H1 (cell line): ENCODE data around the gene EPN3. TPM values are rescaled to one million over a fixed set of nuclear protein-coding genes. Genes with fewer than 3 reads are reported as not detected.

Source experiments
- CTCF ChIA-PET: fragments of 300-600 bp; sonication (Branson Sonifier 250); formaldehyde crosslinking; loops from one replicate; lab custom pipeline; 2021; ENCODE audit not compliant: partially characterized antibody; lab: Charles Lee
- POLR2A ChIA-PET: fragments of 300-600 bp; sonication (Branson Sonifier 250); formaldehyde crosslinking; loops from one replicate; lab custom pipeline; 2021; ENCODE audit warnings: inconsistent platforms; ENCODE audit not compliant: partially characterized antibody; lab: Charles Lee
- DNase-seq, 2 experiments: peaks; one replicate each; pipeline versions ENCODE4 v3.0.0 to v3.0.0-alpha.2; 2010 to 2022; ENCODE audit warnings: low spot score in 2 of 2, low read depth in 1 of 2, mixed read lengths in 1 of 2
- FAIRE-seq: peaks from 2 replicates; lab custom pipeline; 2011; peaks lifted over from hg19 to GRCh38; lab: Jason Lieb, UNC
- H2AFZ ChIP-seq: 2 replicates; pipeline ENCODE4 v1.8.1; 2012; ENCODE audit warnings: low read length, inconsistent platforms
- H2AK5ac ChIP-seq: 2 replicates; pipeline ENCODE4 v1.6.1; 2013; ENCODE audit warnings: low read depth, low read length
- H2BK120ac ChIP-seq: replicated peaks from 2 replicates; pipeline ENCODE3; 2013; ENCODE audit warnings: low read depth, low read length, inconsistent platforms
- H2BK12ac ChIP-seq: 2 replicates; pipeline ENCODE4 v1.6.1; 2013; ENCODE audit warnings: low read depth, low read length
- H2BK15ac ChIP-seq: 2 replicates; pipeline ENCODE4 v1.6.1; 2013; ENCODE audit warnings: low read length
- H2BK20ac ChIP-seq: 2 replicates; pipeline ENCODE4 v1.6.1; 2013; ENCODE audit warnings: low read length
- H2BK5ac ChIP-seq: 2 replicates; pipeline ENCODE4 v1.6.1; 2013; ENCODE audit warnings: low read depth, low read length
- H3K14ac ChIP-seq: 2 replicates; pipeline ENCODE4 v1.6.1; 2013; ENCODE audit warnings: inconsistent platforms; ENCODE audit not compliant: insufficient read length
- H3K18ac ChIP-seq: 2 replicates; pipeline ENCODE4 v1.6.1; 2013; ENCODE audit warnings: low read length; ENCODE audit errors: extremely low read depth
- H3K23ac ChIP-seq: 2 replicates; pipeline ENCODE4 v1.6.1; 2013; ENCODE audit warnings: inconsistent platforms; ENCODE audit not compliant: insufficient read length
- H3K23me2 ChIP-seq: 2 replicates; pipeline ENCODE4 v1.6.1; 2013; ENCODE audit warnings: low read depth, low read length
- H3K27ac ChIP-seq: 2 replicates; pipeline ENCODE4 v1.6.1; 2011; ENCODE audit warnings: low read depth, low read length, inconsistent platforms
- H3K27me3 ChIP-seq, 4 experiments: replicated peaks in 1 of 4; 1 replicate in 1 of 4; 2 replicates in 3 of 4; pipeline versions ENCODE4 v1.6.1 to v1.8.1; 2011 to 2013; ENCODE audit warnings: low read length in 3 of 4, mild to moderate bottlenecking in 3 of 4, inconsistent platforms in 2 of 4, mixed read lengths in 2 of 4, moderate library complexity in 1 of 4; ENCODE audit not compliant: control insufficient read depth in 3 of 4, insufficient read depth in 3 of 4; ENCODE audit errors: extremely low read depth in 1 of 4
- H3K36me3 ChIP-seq, 4 experiments: 2 replicates each; pipeline versions ENCODE4 v1.6.1 to v1.8.1; 2011 to 2013; ENCODE audit warnings: mild to moderate bottlenecking in 4 of 4, low read length in 3 of 4, moderate library complexity in 2 of 4, control low read depth in 1 of 4, inconsistent platforms in 1 of 4; ENCODE audit not compliant: insufficient read depth in 4 of 4, control insufficient read depth in 2 of 4
- H3K4ac ChIP-seq: replicated peaks from 2 replicates; pipeline ENCODE3; 2013; ENCODE audit warnings: low read length, low read depth, mixed read lengths, inconsistent platforms; ENCODE audit not compliant: insufficient read length
- H3K4me1 ChIP-seq, 4 experiments: replicated peaks in 1 of 4; 1 replicate in 1 of 4; 2 replicates in 3 of 4; pipeline versions ENCODE4 v1.6.1 to v1.8.1; 2011 to 2013; ENCODE audit warnings: low read length in 3 of 4, inconsistent platforms in 2 of 4, mixed read lengths in 1 of 4; ENCODE audit not compliant: insufficient read depth in 4 of 4, control insufficient read depth in 3 of 4
- H3K4me2 ChIP-seq, 2 experiments: 2 replicates each; pipeline versions ENCODE4 v1.6.1 to v1.8.1; 2011 to 2013; ENCODE audit warnings: low read depth in 2 of 2, low read length in 2 of 2, control low read depth in 1 of 2, inconsistent platforms in 1 of 2, mild to moderate bottlenecking in 1 of 2; ENCODE audit not compliant: insufficient read depth in 1 of 2
- H3K4me3 ChIP-seq, 4 experiments: fragments of 200-600, 300-600 bp in 1 of 4; sonication (generic), shearing (Covaris generic), sonication (Bioruptor Twin) in 1 of 4; 2 replicates each; pipeline versions ENCODE4 v1.5.1 to v1.8.1; 2011 to 2016; ENCODE audit warnings: low read length in 4 of 4, low read depth in 3 of 4, control low read depth in 2 of 4, inconsistent platforms in 2 of 4, mild to moderate bottlenecking in 2 of 4, mixed read lengths in 1 of 4, moderate library complexity in 1 of 4; ENCODE audit not compliant: insufficient read depth in 2 of 4; ENCODE audit errors: extremely low read depth in 1 of 4
- H3K56ac ChIP-seq: replicated peaks from 2 replicates; pipeline ENCODE3; 2013; ENCODE audit warnings: low read depth, mild to moderate bottlenecking, mixed read lengths, low read length, inconsistent platforms; ENCODE audit not compliant: insufficient read length
- H3K79me1 ChIP-seq: 2 replicates; pipeline ENCODE4 v1.6.1; 2013; ENCODE audit warnings: low read depth, low read length, control low read depth
- H3K79me2 ChIP-seq, 2 experiments: 2 replicates each; pipeline versions ENCODE4 v1.6.1 to v1.8.1; 2012 to 2013; ENCODE audit warnings: low read length in 2 of 2, mild to moderate bottlenecking in 2 of 2, inconsistent platforms in 1 of 2; ENCODE audit not compliant: insufficient read depth in 2 of 2, control insufficient read depth in 1 of 2
- H3K9ac ChIP-seq, 4 experiments: replicated peaks in 1 of 4; 1 replicate in 1 of 4; 2 replicates in 3 of 4; pipeline versions ENCODE4 v1.6.1 to v1.8.1; 2011 to 2013; ENCODE audit warnings: low read depth in 3 of 4, low read length in 3 of 4, control low read depth in 2 of 4, mild to moderate bottlenecking in 2 of 4, moderate library complexity in 2 of 4, inconsistent platforms in 1 of 4; ENCODE audit errors: extremely low read depth in 1 of 4
- H3K9me3 ChIP-seq, 2 experiments: 2 replicates each; pipeline versions ENCODE4 v1.6.1 to v1.8.1; 2012 to 2013; ENCODE audit warnings: mild to moderate bottlenecking in 2 of 2, moderate library complexity in 2 of 2, control low read depth in 1 of 2, inconsistent platforms in 1 of 2, low read depth in 1 of 2, low read length in 1 of 2, mixed read lengths in 1 of 2; ENCODE audit not compliant: insufficient read depth in 2 of 2
- H4K20me1 ChIP-seq, 2 experiments: replicated peaks in 1 of 2; 2 replicates each; pipeline versions ENCODE3 to v1.8.1; 2011 to 2013; ENCODE audit warnings: inconsistent platforms in 2 of 2, low read length in 2 of 2, mild to moderate bottlenecking in 1 of 2; ENCODE audit not compliant: insufficient read depth in 2 of 2, control insufficient read depth in 1 of 2
- H4K5ac ChIP-seq: 2 replicates; pipeline ENCODE4 v1.6.1; 2013; ENCODE audit warnings: low read length, low read depth, mixed read lengths, inconsistent platforms; ENCODE audit not compliant: insufficient read length
- H4K8ac ChIP-seq: 2 replicates; pipeline ENCODE4 v1.8.0; 2013; ENCODE audit warnings: mild to moderate bottlenecking, moderate library complexity, low read length, inconsistent platforms; ENCODE audit not compliant: insufficient read depth; ENCODE audit errors: extremely low read depth
- H4K91ac ChIP-seq: replicated peaks from 2 replicates; pipeline ENCODE3; 2013; ENCODE audit warnings: low read length, mixed read lengths, inconsistent platforms; ENCODE audit not compliant: insufficient read length
- CBX8 ChIP-seq: fragments of 300-800, 300-1000 bp; sonication (generic); IDR thresholded peaks from 2 replicates; pipeline ENCODE4 v1.7.1; 2016; ENCODE audit warnings: low read depth, low read length, borderline replicate concordance
- CTCF ChIP-seq, 3 experiments: IDR thresholded peaks; 1 replicate in 2 of 3; 2 replicates in 1 of 3; pipeline versions ENCODE4 v1.5.1 to v1.6.1; 2011; ENCODE audit warnings: low read length in 3 of 3, mild to moderate bottlenecking in 3 of 3, inconsistent platforms in 2 of 3, low read depth in 1 of 3, moderate library complexity in 1 of 3; ENCODE audit not compliant: insufficient read depth in 1 of 3; ENCODE audit errors: control extremely low read depth in 1 of 3
- EGR1 ChIP-seq: IDR thresholded peaks from 2 replicates; pipeline ENCODE4 v1.6.1; 2011; ENCODE audit warnings: low read depth, low read length, borderline replicate concordance
- EZH2 ChIP-seq: fragments of 200-600 bp; sonication (generic); IDR thresholded peaks from 2 replicates; pipeline ENCODE4 v1.7.1; 2012; ENCODE audit warnings: low read depth, mild to moderate bottlenecking, moderate library complexity, low read length, inconsistent platforms; ENCODE audit not compliant: severe bottlenecking
- KDM5A ChIP-seq: fragments of 200-600 bp; IDR thresholded peaks from 2 replicates; pipeline ENCODE4 v1.7.1; 2012; ENCODE audit warnings: mild to moderate bottlenecking, low read length, inconsistent platforms, mixed read lengths
- POLR2A ChIP-seq, 2 experiments: IDR thresholded peaks; 1 replicate in 1 of 2; 2 replicates in 1 of 2; pipeline ENCODE4 v1.6.1; 2011; ENCODE audit warnings: low read depth in 2 of 2, low read length in 2 of 2, mild to moderate bottlenecking in 2 of 2; ENCODE audit errors: control extremely low read depth in 1 of 2
- POU5F1 ChIP-seq: IDR thresholded peaks from 2 replicates; pipeline ENCODE4 v1.6.1; 2011; ENCODE audit warnings: low read depth, mild to moderate bottlenecking, low read length, moderate library complexity
- RFX5 ChIP-seq: IDR thresholded peaks from 2 replicates; pipeline ENCODE4 v1.6.1; 2011; ENCODE audit warnings: low read depth, low read length, improper control_type of control experiment, borderline replicate concordance
- TAF1 ChIP-seq: IDR thresholded peaks from 2 replicates; pipeline ENCODE4 v1.6.1; 2011; ENCODE audit warnings: mild to moderate bottlenecking, low read depth, low read length
- TAF7 ChIP-seq: optimal IDR thresholded peaks from 2 replicates; pipeline ENCODE3; 2011; ENCODE audit warnings: low read depth, mild to moderate bottlenecking, inconsistent platforms, low read length, moderate library complexity, borderline replicate concordance
- TBP ChIP-seq: IDR thresholded peaks from 2 replicates; pipeline ENCODE4 v1.6.1; 2011; ENCODE audit warnings: low read depth, low read length, improper control_type of control experiment
- ZNF274 ChIP-seq: IDR thresholded peaks from 2 replicates; pipeline ENCODE4 v1.7.0; 2012; ENCODE audit warnings: low read length, borderline replicate concordance; ENCODE audit errors: extremely low read depth
- WGBS, 2 experiments: shearing (Covaris generic) in 1 of 2; methylation state at CpG; one replicate each; pipeline versions ENCODE4 v1.1.6 to v1.1.7; 2013 to 2015; ENCODE audit warnings: low lambda C conversion rate in 2 of 2, mixed read lengths in 2 of 2, inconsistent platforms in 1 of 2, low coverage in 1 of 2, missing lambda C conversion rate in 1 of 2; ENCODE audit not compliant: insufficient replicate concordance in 2 of 2, insufficient coverage in 1 of 2, insufficient read length in 1 of 2; ENCODE audit errors: extremely low coverage in 1 of 2, missing lambda C conversion rate in 1 of 2; 5-methylcytosine and 5-hydroxymethylcytosine counted together
- polyA plus RNA-seq, 7 experiments: library from polyadenylated mRNA; depleted of rRNA in 3 of 7; stranded (reverse) in 5 of 7; unstranded in 2 of 7; fragments of >200 nt in 5 of 7; fragments of 200-250 nt in 2 of 7; gene quantifications; 1 replicate in 5 of 7; 2 replicates in 1 of 7; 4 replicates in 1 of 7; pipeline versions ENCODE4 v1.2.1 to v1.2.3, GENCODE V29; 2011 to 2013; ENCODE audit warnings: missing spikeins in 2 of 7, mixed read lengths in 2 of 7
- total RNA-seq: library from RNA; stranded (reverse); fragmentation: NEBNext Ultra II Directional; extraction: Animal tissue kit (Norgen Biotek cat#: 25700); gene quantifications from 2 replicates; pipeline ENCODE4 v1.2.1, GENCODE V29; 2021

The EPN3 gene
- total and polyA plus RNA-seq, 2 of the 8 experiments (the other 6 are each of a cell fraction or from before 2014, with no cell fraction given) = 6.7 to 7.9 TPM

- DNase-seq (no peak), FAIRE-seq (no peak)
- peak overlapping the region; percentile 40 for H4K91ac ChIP-seq
- H2AK5ac ChIP-seq = no peak overlapping the region
- H3K36me3 ChIP-seq = no peaks in the 10 kb centered on the region
- H3K79me2 ChIP-seq = no peaks in the 10 kb centered on the region
- H3K4me1 ChIP-seq = peaks cover 0 to 22% (median 9%) of the 10 kb centered on the region in 4 experiments; a peak in 6 of 7 replicates
- H2AFZ ChIP-seq = no peak overlapping the region
- no peak overlapping the region for H3K4me2 ChIP-seq
- no peaks in the 10 kb centered on the region; a peak in 1 of 7 replicates for H3K27me3 ChIP-seq
- H3K56ac ChIP-seq = no peak overlapping the region
- no peak overlapping the region for H4K8ac ChIP-seq
- no peaks in the 10 kb centered on the region for H3K9me3 ChIP-seq
- H3K9ac ChIP-seq = no peak overlapping the region
- H3K4ac ChIP-seq = no peak overlapping the region
- no peak overlapping the region for H3K14ac ChIP-seq
- no peak overlapping the region for H2BK5ac ChIP-seq
- no peak overlapping the region for H3K4me3 ChIP-seq
- H3K23ac ChIP-seq = no peak overlapping the region
- H4K20me1 ChIP-seq = no peaks in the 10 kb centered on the region
- no peaks in the 10 kb centered on the region for H3K79me1 ChIP-seq
- H2BK120ac ChIP-seq = peak overlapping the region; percentile 23
- H4K5ac ChIP-seq = no peak overlapping the region
- H3K18ac ChIP-seq = no peak overlapping the region; the same call in 1 of the 2 replicates
- H2BK15ac ChIP-seq = no peak overlapping the region
- CTCF ChIA-PET = interaction anchor here (0.6 to 10.2 kb wide), 10 partner anchors 10 to 216 kb away, joined by 3 to 95 read pairs (median 6); no protein-coding TSS in a partner anchor
- H3K27ac ChIP-seq = no peak overlapping the region
- WGBS, 2 experiments = 87% methylated on average over 4 of the region's 4 CpGs; no CpG with 5 or more reads in 1 of the 2 experiments
- no peak overlapping the region for H2BK12ac ChIP-seq
- no peak overlapping the region for H2BK20ac ChIP-seq
- H3K23me2 ChIP-seq = no peaks in the 10 kb centered on the region
- POLR2A ChIA-PET = interaction anchor here (0.7 to 1.5 kb wide), 2 partner anchors 9 to 20 kb away, joined by 3 to 5 read pairs; no protein-coding TSS in a partner anchor
- TF ChIP-seq KDM5A (no peak), ZNF274 (no peak), RFX5 (no peak), TAF7 (no peak), EGR1 (no peak), POLR2A (IDR thresholded peaks at IDR 0.05; ENCODE audit: control extremely low read depth in 1 of 2, low read depth in 2 of 2, low read length in 2 of 2) (no peak), CBX8 (no peak), TAF1 (no peak), POU5F1 (no peak), TBP (no peak), CTCF (IDR thresholded peaks at IDR 0.05; ENCODE audit: control extremely low read depth in 1 of 3, insufficient read depth in 1 of 3, low read depth in 1 of 3, low read length in 3 of 3) (no peak), EZH2 (no peak)
Observed at GRCh38 chr17:50584116-50584515, 51.6 kb downstream of the EPN3 start.
